HepG2 (cell line): ENCODE data around the gene FNDC3B. TPM values are rescaled to one million over a fixed set of nuclear protein-coding genes. Genes with fewer than 3 reads are reported as not detected.

ENCODE experiments used
- ATAC-seq: fragments of 200-7000 bp; cut with Tn5 transposase; 3 replicates; pipeline ENCODE4 v1.9.1; 2020; ENCODE audit warnings: mild to moderate bottlenecking, moderate library complexity
- BruUV-seq: library from RNA; stranded (reverse); fragments of 400-500 nt; replicated peaks from 2 replicates; lab custom pipeline; 2021; lab: Mats Ljungman, UMichigan
- CTCF ChIA-PET: fragments of 300-600 bp; formaldehyde crosslinking; extraction: SDS; loops from one replicate; lab custom pipeline; 2021; ENCODE audit warnings: low total read pairs, inconsistent platforms, low intra/inter-chr PET ratio; lab: Yijun Ruan, JAX
- POLR2A ChIA-PET: fragments of 350-600 bp; sonication (Branson Sonifier 250); formaldehyde crosslinking; loops from one replicate; lab custom pipeline; 2020; ENCODE audit warnings: antibody characterized with exemption, inconsistent platforms; lab: Yijun Ruan, JAX
- DNase-seq: peaks from one replicate; pipeline ENCODE4 v3.0.0-alpha.2; 2015; ENCODE audit warnings: low spot score
- FAIRE-seq: peaks from 3 replicates; lab custom pipeline; 2011; peaks lifted over from hg19 to GRCh38; lab: Jason Lieb, UNC
- H2AFZ ChIP-seq: one replicate; pipeline ENCODE4 v1.6.1; 2011; ENCODE audit warnings: low read length, inconsistent platforms
- H3K27ac ChIP-seq: fragments of 300-600 bp; 3 replicates; pipeline ENCODE4 v1.8.0; 2011; ENCODE audit warnings: mixed run types, mild to moderate bottlenecking, mixed read lengths, low read length, inconsistent platforms; ENCODE audit not compliant: insufficient read depth; ENCODE audit errors: extremely low read length
- H3K27me3 ChIP-seq, 2 experiments: fragments of 200-600 bp in 1 of 2; 2 replicates in 1 of 2; 3 replicates in 1 of 2; pipeline versions ENCODE4 v1.6.0 to v1.8.0; 2011; ENCODE audit warnings: low read length in 2 of 2, mild to moderate bottlenecking in 2 of 2, moderate library complexity in 2 of 2, inconsistent platforms in 1 of 2; ENCODE audit not compliant: insufficient read depth in 2 of 2, control insufficient read depth in 1 of 2
- H3K36me3 ChIP-seq, 2 experiments: fragments of 200-600 bp in 1 of 2; replicated peaks in 1 of 2; 2 replicates in 1 of 2; 3 replicates in 1 of 2; pipeline versions ENCODE4 v1.5.1 to v1.8.0; 2011; ENCODE audit warnings: low read length in 2 of 2, inconsistent platforms in 1 of 2; ENCODE audit not compliant: insufficient read depth in 2 of 2, control insufficient read depth in 1 of 2
- H3K4me1 ChIP-seq: 2 replicates; pipeline ENCODE4 v1.5.1; 2012; ENCODE audit warnings: low read length, inconsistent platforms; ENCODE audit not compliant: insufficient read depth
- H3K4me2 ChIP-seq: 2 replicates; pipeline ENCODE4 v1.6.0; 2011; ENCODE audit warnings: low read depth, low read length, inconsistent platforms
- H3K4me3 ChIP-seq, 3 experiments: fragments of 200-600 bp in 1 of 3; sonication (generic), shearing (Covaris generic) in 1 of 3; replicated peaks in 1 of 3; 2 replicates each; pipeline ENCODE4 v1.5.1; 2011 to 2016; ENCODE audit warnings: low read length in 3 of 3, inconsistent platforms in 2 of 3, low read depth in 2 of 3, mild to moderate bottlenecking in 2 of 3, control low read depth in 1 of 3, mixed read lengths in 1 of 3; ENCODE audit not compliant: insufficient read depth in 1 of 3
- H3K79me2 ChIP-seq: one replicate; pipeline ENCODE4 v1.6.1; 2011; ENCODE audit warnings: low read length, inconsistent platforms; ENCODE audit not compliant: insufficient read depth
- H3K9ac ChIP-seq: 2 replicates; pipeline ENCODE4 v1.6.0; 2011; ENCODE audit warnings: mild to moderate bottlenecking, low read depth, low read length, inconsistent platforms; ENCODE audit not compliant: insufficient read depth
- H3K9me3 ChIP-seq: 2 replicates; pipeline ENCODE4 v1.5.1; 2012; ENCODE audit warnings: mild to moderate bottlenecking, low read length
- H4K20me1 ChIP-seq: 2 replicates; pipeline ENCODE4 v1.6.0; 2011; ENCODE audit warnings: inconsistent platforms, mild to moderate bottlenecking, low read length, moderate library complexity; ENCODE audit not compliant: insufficient read depth
- EHMT2 ChIP-seq: fragments of 200-600 bp; sonication (generic); IDR thresholded peaks from 2 replicates; pipeline ENCODE4 v1.7.0; 2017; ENCODE audit warnings: antibody characterized with exemption, low read depth, low read length, borderline replicate concordance
- ELF4 ChIP-seq: sonication (generic); formaldehyde crosslinking; IDR thresholded peaks from 2 replicates; pipeline ENCODE4 v1.5.0; 2020; ENCODE audit warnings: missing genetic modification reagents, mild to moderate bottlenecking, moderate library complexity, borderline replicate concordance
- EP300 ChIP-seq, 3 experiments: sonication (generic) in 1 of 3; formaldehyde crosslinking in 1 of 3; IDR thresholded peaks; 2 replicates each; pipeline versions ENCODE4 v1.5.1 to v1.6.1; 2011 to 2020; ENCODE audit warnings: low read depth in 2 of 3, low read length in 2 of 3, borderline replicate concordance in 1 of 3, improper control_type of control experiment in 1 of 3, mild to moderate bottlenecking in 1 of 3, missing genetic modification reagents in 1 of 3, moderate library complexity in 1 of 3
- HDAC2 ChIP-seq: sonication (generic); formaldehyde crosslinking; IDR thresholded peaks from 2 replicates; pipeline ENCODE4 v1.4.0; 2020; ENCODE audit warnings: missing genetic modification reagents
- HMG20A ChIP-seq: IDR thresholded peaks from 2 replicates; pipeline ENCODE4 v1.6.1; 2016; ENCODE audit warnings: borderline replicate concordance
- HNF4A ChIP-seq: sonication (generic); formaldehyde crosslinking; IDR thresholded peaks from 2 replicates; pipeline ENCODE4 v1.4.0; 2020; ENCODE audit warnings: missing genetic modification reagents
- KLF9 ChIP-seq: IDR thresholded peaks from 2 replicates; pipeline ENCODE4 v1.6.1; 2016; ENCODE audit warnings: low read depth
- LCORL ChIP-seq, 2 experiments: fragments of 450-650 bp in 1 of 2; sonication (generic) in 1 of 2; formaldehyde crosslinking in 1 of 2; IDR thresholded peaks; 2 replicates each; pipeline versions ENCODE4 v1.5.0 to v1.6.1; 2017 to 2020; ENCODE audit warnings: antibody characterized with exemption in 1 of 2, missing genetic modification reagents in 1 of 2
- MED13 ChIP-seq: sonication (generic); formaldehyde crosslinking; IDR thresholded peaks from 2 replicates; pipeline ENCODE4 v1.5.0; 2020; ENCODE audit warnings: missing genetic modification reagents
- NAIF1 ChIP-seq: sonication (generic); formaldehyde crosslinking; IDR thresholded peaks from 2 replicates; pipeline ENCODE4 v1.5.0; 2020; ENCODE audit warnings: mild to moderate bottlenecking, missing genetic modification reagents, borderline replicate concordance
- NCOA2 ChIP-seq: sonication (generic); formaldehyde crosslinking; IDR thresholded peaks from 2 replicates; pipeline ENCODE4 v1.8.0; 2022; ENCODE audit warnings: inconsistent platforms
- NR2F1 ChIP-seq, 2 experiments: fragments of 450-650 bp in 1 of 2; formaldehyde crosslinking in 1 of 2; IDR thresholded peaks; 2 replicates each; pipeline versions ENCODE4 v1.5.0 to v1.6.1; 2016 to 2020; ENCODE audit warnings: mild to moderate bottlenecking in 1 of 2, missing compliant biosample characterization in 1 of 2, missing genetic modification reagents in 1 of 2, moderate library complexity in 1 of 2
- PHF5A ChIP-seq: IDR thresholded peaks from one replicate; pipeline ENCODE4 v1.6.1; 2018; ENCODE audit warnings: low read depth, missing genetic modification reagents; ENCODE audit not compliant: unreplicated experiment
- POLR2AphosphoS5 ChIP-seq: IDR thresholded peaks from 2 replicates; pipeline ENCODE4 v1.6.1; 2012; ENCODE audit warnings: low read depth, low read length
- RARA ChIP-seq: IDR thresholded peaks from 2 replicates; pipeline ENCODE4 v1.6.1; 2016; ENCODE audit warnings: missing genetic modification reagents, missing compliant biosample characterization
- RBM22 ChIP-seq: fragments of 200-400 bp; formaldehyde crosslinking; optimal IDR thresholded peaks from 2 replicates; pipeline ENCODE3; 2017; ENCODE audit warnings: mild to moderate bottlenecking, low read length, moderate library complexity
- RXRB ChIP-seq: IDR thresholded peaks from 2 replicates; pipeline ENCODE4 v1.6.1; 2016; ENCODE audit warnings: borderline replicate concordance, missing genetic modification reagents, missing compliant biosample characterization
- SALL1 ChIP-seq: sonication (generic); formaldehyde crosslinking; IDR thresholded peaks from 2 replicates; pipeline ENCODE4 v1.8.0; 2022; ENCODE audit warnings: mild to moderate bottlenecking, missing genetic modification reagents
- SIN3B ChIP-seq: fragments of 150-350 bp; IDR thresholded peaks from 2 replicates; pipeline ENCODE4 v1.6.1; 2014; ENCODE audit warnings: low read length
- TEAD3 ChIP-seq: optimal IDR thresholded peaks from 2 replicates; pipeline ENCODE3; 2016; ENCODE audit warnings: borderline replicate concordance
- THRA ChIP-seq: sonication (generic); formaldehyde crosslinking; IDR thresholded peaks from 2 replicates; pipeline ENCODE4 v1.4.0; 2020; ENCODE audit warnings: missing genetic modification reagents, borderline replicate concordance
- ZNF121 ChIP-seq: sonication (generic); formaldehyde crosslinking; IDR thresholded peaks from 2 replicates; pipeline ENCODE4 v1.5.0; 2020; ENCODE audit warnings: mild to moderate bottlenecking, missing genetic modification reagents
- ZSCAN31 ChIP-seq: sonication (generic); formaldehyde crosslinking; IDR thresholded peaks from 2 replicates; pipeline ENCODE4 v1.5.0; 2020; ENCODE audit warnings: low read depth, mild to moderate bottlenecking, missing genetic modification reagents
- WGBS: methylation state at CpG from one replicate; pipeline ENCODE4 v1.1.6; 2017; ENCODE audit warnings: low lambda C conversion rate; 5-methylcytosine and 5-hydroxymethylcytosine counted together
- in situ Hi-C: cut with HindIII; loops from 2 replicates; pipeline ENCODE4 v1.10.0; 2017; ENCODE audit warnings: low pct_unique_long_range_greater_than_20kb; ENCODE audit not compliant: extremely low pct_ligation_motif_present
- intact Hi-C: fragments of 100-400 bp; cut with micrococcal nuclease; formaldehyde crosslinking; loops from one replicate; pipeline ENCODE4 v1.10.0; 2022; ENCODE audit not compliant: unreplicated experiment
- polyA plus RNA-seq, 8 experiments: library from polyadenylated mRNA; depleted of rRNA in 3 of 8; stranded (reverse) in 7 of 8; unstranded in 1 of 8; fragments of >200 nt; fragmentation: Illumina TruSeq in 4 of 8; extraction: Trizol in 4 of 8; gene quantifications; 2 replicates each; pipeline versions ENCODE4 v1.2.1 to v1.2.3, GENCODE V29; 2011 to 2016; ENCODE audit warnings: low read depth in 4 of 8, missing spikeins in 1 of 8, mixed read lengths in 1 of 8; ENCODE audit not compliant: insufficient read depth in 1 of 8
- total RNA-seq, 5 experiments: library from RNA; depleted of rRNA; stranded (reverse); fragments of >200 nt; fragmentation: Illumina TruSeq; extraction: Trizol; gene quantifications; 2 replicates each; pipeline ENCODE4 v1.2.3, GENCODE V29; 2016; ENCODE audit warnings: low read depth in 1 of 5

The FNDC3B gene
- total and polyA plus RNA-seq, 2 of the 13 experiments (the other 11 are each of a cell fraction or from before 2014, with no cell fraction given), result 74.8 to 103 TPM

GRCh38 chr3:172139528-172140276 is 100.3 kb downstream of the FNDC3B start:
- intact Hi-C loops (loop anchor here (1.0 to 5.0 kb wide), 3 partner anchors 9 to 43 kb away; no protein-coding TSS in a partner anchor), in situ Hi-C loops (no loop called here)
- peaks cover 88% of the 10 kb centered on the region for H3K79me2 ChIP-seq
- no peak for FAIRE-seq
- peak overlapping the region; percentile 89 for H3K27ac ChIP-seq
- ChIA-PET POLR2A (interaction anchor here (0.7 to 5.0 kb wide), 14 partner anchors 11 to 330 kb away, joined by 3 to 52 read pairs (median 6); partner anchors contain the start of gene FNDC3B), CTCF (no interaction called here)
- no peak overlapping the region for H2AFZ ChIP-seq
- no peak overlapping the region; a peak in 1 of 6 replicates for H3K4me3 ChIP-seq
- no peaks in the 10 kb centered on the region for H3K27me3 ChIP-seq
- H3K4me2 ChIP-seq, result peak overlapping the region; percentile 50
- no peak for DNase-seq
- H3K36me3 ChIP-seq, result peaks cover 14 to 42% of the 10 kb centered on the region in 2 experiments
- H3K9ac ChIP-seq, result peak overlapping the region; percentile 65
- 0 out of 3 replicates have a peak, but pooled peaks have one; percentile 1 for ATAC-seq
- BruUV-seq, result TSS peak; percentile 100
- H3K4me1 ChIP-seq, result peaks cover 94% of the 10 kb centered on the region
- WGBS, result 12% methylated on average over 3 of the region's 3 CpGs
- H4K20me1 ChIP-seq, result peaks cover 65% of the 10 kb centered on the region
- no peaks in the 10 kb centered on the region for H3K9me3 ChIP-seq
- TF ChIP-seq HDAC2 (CRISPR knock-in tag) (peak; percentile 26; the same call in 1 of the 2 replicates), SIN3B (no peak), EP300 (IDR thresholded peaks at IDR 0.05; ENCODE audit: low read depth in 2 of 2, low read length in 2 of 2) (peak in 1 of 2 experiments; percentile 4; a peak in 1 of 4 replicates), EP300 (CRISPR knock-in tag; IDR thresholded peaks at IDR 0.05; ENCODE audit: borderline replicate concordance) (peak; percentile 15; the same call in 1 of the 2 replicates), NR2F1 (CRISPR knock-in tag; IDR thresholded peaks at IDR 0.05) (peak in 1 of 2 experiments; percentile 46; a peak in 1 of 4 replicates), RARA (peak; percentile 64), RXRB (CRISPR knock-in tag) (peak; percentile 9; the same call in 1 of the 2 replicates), TEAD3 (CRISPR knock-in tag) (peak; percentile 55), THRA (peak; percentile 61; the same call in 1 of the 2 replicates), NCOA2 (CRISPR knock-in tag) (peak; percentile 45; the same call in 1 of the 2 replicates), EHMT2 (no peak), NAIF1 (CRISPR knock-in tag) (peak; percentile 17; the same call in 1 of the 2 replicates), HNF4A (CRISPR knock-in tag) (peak; percentile 42), PHF5A (CRISPR knock-in tag) (peak; percentile 61), HMG20A (CRISPR knock-in tag) (peak; percentile 23; the same call in 1 of the 2 replicates), KLF9 (CRISPR knock-in tag) (0 out of 2 replicates have a peak, but pooled peaks have one; percentile 37), ZNF121 (CRISPR knock-in tag) (no peak), MED13 (CRISPR knock-in tag) (0 out of 2 replicates have a peak, but pooled peaks have one; percentile 36), SALL1 (CRISPR knock-in tag) (peak; percentile 74), RBM22 (peak; percentile 97), ELF4 (CRISPR knock-in tag) (0 out of 2 replicates have a peak, but pooled peaks have one; percentile 52), ZSCAN31 (CRISPR knock-in tag) (no peak), POLR2AphosphoS5 (peak; percentile 15; the same call in 1 of the 2 replicates), LCORL (IDR thresholded peaks at IDR 0.05) (no peak), LCORL (CRISPR knock-in tag; IDR thresholded peaks at IDR 0.05) (peak; percentile 5; the same call in 1 of the 2 replicates)
